ENCODE data around the gene ANKRD23.

ANKRD23 gene

GRCh38 chr2:96832408-96832753 is 11.4 kb downstream of the ANKRD23 start:
- Histone ChIP-seq H3K27ac (ENCODE audit: low read length) (no peak overlapping the region), H3K36me3 (replicated peaks; ENCODE audit: low read depth, low read length) (peaks cover 29% of the 10 kb centered on the region), H3K27me3 (ENCODE audit: low read depth, low read length) (no peaks in the 10 kb centered on the region), H3K9ac (ENCODE audit: low read length) (no peak overlapping the region), H3K4me1 (ENCODE audit: low read length) (no peaks in the 10 kb centered on the region), H4K20me1 (ENCODE audit: insufficient read depth, low read length) (no peaks in the 10 kb centered on the region), H2AFZ (ENCODE audit: low read depth, low read length) (no peak overlapping the region), H3K4me3 (ENCODE audit: low read length) (no peak overlapping the region), H3K79me2 (ENCODE audit: low read length) (no peaks in the 10 kb centered on the region), H3K9me3 (ENCODE audit: insufficient read depth, low read length) (no peaks in the 10 kb centered on the region), H3K4me2 (ENCODE audit: low read length) (no peak overlapping the region)
- TF ChIP-seq CTCF (IDR thresholded peaks at IDR 0.05; ENCODE audit: low read depth, low read length) (no peak), EZH2phosphoT487 (IDR thresholded peaks at IDR 0.05; ENCODE audit: low read depth) (no peak)

GRCh38 chr2:96831679-96832078 is 12.1 kb downstream of the ANKRD23 start:
- no peaks in the 10 kb centered on the region for H3K4me1 ChIP-seq (ENCODE audit: low read length)
- no peak overlapping the region for H3K4me3 ChIP-seq (ENCODE audit: low read length)
- H3K36me3 ChIP-seq (replicated peaks; ENCODE audit: low read depth, low read length), result peaks cover 26% of the 10 kb centered on the region
- no peak overlapping the region for H3K27ac ChIP-seq (ENCODE audit: low read length)
- TF ChIP-seq EZH2phosphoT487 (IDR thresholded peaks at IDR 0.05; ENCODE audit: low read depth) (no peak), CTCF (IDR thresholded peaks at IDR 0.05; ENCODE audit: low read depth, low read length) (no peak)
- H4K20me1 ChIP-seq (ENCODE audit: insufficient read depth, low read length), result no peaks in the 10 kb centered on the region
- no peak overlapping the region for H3K9ac ChIP-seq (ENCODE audit: low read length)
- no peaks in the 10 kb centered on the region for H3K27me3 ChIP-seq (ENCODE audit: low read depth, low read length)
- H3K9me3 ChIP-seq (ENCODE audit: insufficient read depth, low read length), result no peaks in the 10 kb centered on the region
- H3K4me2 ChIP-seq (ENCODE audit: low read length), result no peak overlapping the region
- H2AFZ ChIP-seq (ENCODE audit: low read depth, low read length), result no peak overlapping the region
- no peaks in the 10 kb centered on the region for H3K79me2 ChIP-seq (ENCODE audit: low read length)

GRCh38 chr2:96830044-96830562 is 13.7 kb downstream of the ANKRD23 start:
- no peak overlapping the region for H3K27ac ChIP-seq (ENCODE audit: low read length)
- H3K4me3 ChIP-seq (ENCODE audit: low read length), result no peak overlapping the region
- no peaks in the 10 kb centered on the region for H3K4me1 ChIP-seq (ENCODE audit: low read length)
- peaks cover 31% of the 10 kb centered on the region for H3K36me3 ChIP-seq (replicated peaks; ENCODE audit: low read depth, low read length)
- no peak for TF ChIP-seq CTCF (IDR thresholded peaks at IDR 0.05; ENCODE audit: low read depth, low read length)
- no peak for TF ChIP-seq EZH2phosphoT487 (IDR thresholded peaks at IDR 0.05; ENCODE audit: low read depth)
- no peaks in the 10 kb centered on the region for H3K79me2 ChIP-seq (ENCODE audit: low read length)
- no peak overlapping the region for H2AFZ ChIP-seq (ENCODE audit: low read depth, low read length)
- H3K9me3 ChIP-seq (ENCODE audit: insufficient read depth, low read length), result no peaks in the 10 kb centered on the region
- no peaks in the 10 kb centered on the region for H3K27me3 ChIP-seq (ENCODE audit: low read depth, low read length)
- H3K4me2 ChIP-seq (ENCODE audit: low read length), result no peak overlapping the region
- H3K9ac ChIP-seq (ENCODE audit: low read length), result no peak overlapping the region
- no peaks in the 10 kb centered on the region for H4K20me1 ChIP-seq (ENCODE audit: insufficient read depth, low read length)

GRCh38 chr2:96828874-96829273 is 14.9 kb downstream of the ANKRD23 start:
- Histone ChIP-seq H3K27ac (ENCODE audit: low read length) (no peak overlapping the region), H4K20me1 (ENCODE audit: insufficient read depth, low read length) (no peaks in the 10 kb centered on the region), H3K27me3 (ENCODE audit: low read depth, low read length) (no peaks in the 10 kb centered on the region), H3K4me1 (ENCODE audit: low read length) (no peaks in the 10 kb centered on the region), H3K4me2 (ENCODE audit: low read length) (no peak overlapping the region), H3K36me3 (replicated peaks; ENCODE audit: low read depth, low read length) (peaks cover 26% of the 10 kb centered on the region), H3K9ac (ENCODE audit: low read length) (no peak overlapping the region), H3K4me3 (ENCODE audit: low read length) (no peak overlapping the region), H2AFZ (ENCODE audit: low read depth, low read length) (no peak overlapping the region), H3K79me2 (ENCODE audit: low read length) (no peaks in the 10 kb centered on the region), H3K9me3 (ENCODE audit: insufficient read depth, low read length) (no peaks in the 10 kb centered on the region)
- no peak for TF ChIP-seq CTCF (IDR thresholded peaks at IDR 0.05; ENCODE audit: low read depth, low read length)
- no peak for TF ChIP-seq EZH2phosphoT487 (IDR thresholded peaks at IDR 0.05; ENCODE audit: low read depth)
